HG02623 (cell line): ENCODE measurements around the gene MAP3K4.

Experiments
- ATAC-seq: cut with Tn5 transposase; IDR thresholded peaks from one replicate; pipeline ENCODE4 v1.9.1; 2021; ENCODE audit warnings: moderate library complexity; ENCODE audit not compliant: unreplicated experiment

Gene MAP3K4

DNA sequence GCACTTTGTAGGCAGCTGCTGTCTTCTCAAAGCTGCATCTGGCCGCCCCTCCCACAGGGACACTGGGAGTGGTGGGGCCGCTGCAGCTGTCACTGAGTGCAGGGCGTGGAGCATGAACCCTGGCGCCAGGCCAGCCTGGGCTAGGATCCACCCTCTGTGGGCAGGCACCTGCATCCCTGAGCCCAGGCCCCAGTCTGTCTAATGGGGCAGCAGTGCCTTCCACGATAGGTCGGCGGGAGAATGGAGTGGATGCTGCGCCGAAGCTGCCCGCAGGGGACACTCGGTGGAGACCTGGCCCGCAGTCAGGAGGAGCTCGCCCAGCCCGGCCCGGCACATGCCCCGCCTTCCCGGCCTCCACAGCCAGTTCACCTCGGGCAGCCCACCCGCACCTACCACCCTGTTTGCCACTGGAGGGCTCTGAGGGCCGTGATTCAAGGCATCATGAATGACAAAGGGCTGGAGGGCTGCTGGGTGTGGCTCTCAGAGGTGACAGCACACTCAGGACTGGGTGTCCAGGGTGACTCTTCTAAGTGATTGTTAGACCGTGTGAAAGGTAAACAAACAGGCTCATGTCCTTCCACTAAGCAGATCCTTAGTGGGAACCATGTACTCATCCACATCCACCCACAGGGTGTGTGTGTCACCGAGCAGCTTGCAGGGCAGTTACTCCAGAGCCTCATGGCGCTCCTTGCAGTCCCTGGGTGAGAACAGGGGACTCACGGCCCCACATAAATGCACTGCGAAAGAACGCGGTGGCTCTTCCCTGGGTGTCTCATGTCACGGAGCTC, 148.4 kb downstream of the MAP3K4 start:
- ATAC-seq, result no peak

DNA sequence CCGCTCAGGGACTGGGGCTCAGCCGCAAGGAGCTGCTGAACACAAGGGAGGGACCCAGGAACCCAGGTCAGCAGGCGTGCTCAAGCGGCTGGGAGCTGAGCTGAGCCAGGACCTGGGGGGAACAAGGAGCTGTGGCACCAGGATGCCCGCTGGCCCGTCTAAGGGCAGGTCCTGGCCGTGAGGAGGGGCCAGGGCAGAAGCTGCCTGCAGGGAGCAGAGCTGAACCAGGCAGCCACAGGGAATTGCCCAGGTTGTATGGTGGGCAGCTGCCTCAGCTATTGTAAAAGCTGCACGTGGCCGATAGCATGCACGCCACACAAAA, 148.9 kb downstream of the MAP3K4 start:
- ATAC-seq, result no peak

DNA sequence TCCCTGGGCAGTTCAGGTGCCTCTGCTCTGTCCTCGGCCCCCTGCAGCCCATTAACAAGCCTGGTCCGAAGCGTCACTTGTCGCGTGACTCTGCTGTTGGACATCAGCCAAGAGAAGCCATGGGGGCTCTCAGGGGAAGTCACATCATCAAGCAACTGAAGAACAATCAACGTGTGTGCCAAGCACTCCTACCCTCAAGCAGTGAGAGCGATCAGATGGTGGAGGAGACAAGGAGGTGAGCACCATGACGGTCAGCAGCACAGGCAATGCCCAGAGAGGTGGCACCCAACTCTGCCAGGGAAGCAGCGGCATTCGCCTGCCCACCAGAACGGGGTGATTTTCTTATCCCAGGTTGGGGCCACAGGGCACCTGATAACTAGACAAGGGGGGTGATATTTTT, 149.6 kb downstream of the MAP3K4 start:
- no peak for ATAC-seq

DNA sequence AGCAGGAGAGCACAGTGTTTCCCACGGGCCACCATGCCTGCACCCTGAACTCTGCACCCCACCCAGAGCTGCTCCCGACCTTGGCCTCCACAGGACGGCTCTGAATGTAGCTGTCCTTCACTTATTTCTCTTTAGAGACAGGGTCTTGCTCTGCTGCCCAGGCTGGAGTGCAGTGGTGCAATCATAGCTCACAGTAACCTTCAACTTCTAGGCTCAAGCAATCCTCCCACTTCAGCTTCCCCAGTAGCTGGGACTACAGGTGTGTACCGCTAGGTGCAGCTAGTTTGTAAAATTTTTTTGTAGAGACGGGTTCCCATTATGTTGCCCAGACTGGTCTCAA, 151.4 kb downstream of the MAP3K4 start:
- ATAC-seq, result no peak

DNA sequence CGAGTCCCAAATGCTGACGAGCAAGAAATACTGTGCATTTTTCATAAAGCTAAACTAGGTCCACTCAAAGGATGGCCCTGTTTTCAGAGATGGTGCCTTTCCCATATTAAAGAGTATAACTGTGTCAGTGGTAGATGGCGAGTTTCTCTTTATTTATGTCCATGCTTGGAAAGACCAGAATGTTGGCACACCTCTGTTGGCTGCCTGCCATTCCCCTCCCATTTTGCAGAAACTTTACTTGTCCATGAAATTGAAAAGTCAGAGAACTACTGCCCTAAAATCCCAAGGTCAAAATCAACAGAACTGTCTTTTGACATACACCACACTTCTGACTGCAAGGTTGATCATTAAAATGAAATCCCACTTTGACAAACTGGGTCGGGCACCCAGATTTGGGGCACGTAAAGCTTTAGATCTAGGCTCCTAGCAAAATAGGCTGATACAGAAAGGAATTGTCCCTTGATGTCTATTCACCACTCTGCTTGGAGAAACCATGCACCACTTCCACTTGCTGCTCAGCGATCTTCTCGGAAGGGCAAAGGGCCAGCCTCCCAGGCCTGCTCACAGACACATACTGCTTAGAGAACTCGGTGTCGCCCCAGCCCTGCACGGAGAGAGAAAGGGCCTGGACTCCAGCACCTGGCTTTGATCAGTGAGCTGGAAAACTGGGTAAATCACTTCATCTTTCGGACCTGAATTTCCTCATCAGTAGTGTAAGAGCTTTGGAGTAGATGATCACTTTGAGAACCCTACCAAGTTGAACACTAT, 152.3 kb downstream of the MAP3K4 start:
- no peak for ATAC-seq

DNA sequence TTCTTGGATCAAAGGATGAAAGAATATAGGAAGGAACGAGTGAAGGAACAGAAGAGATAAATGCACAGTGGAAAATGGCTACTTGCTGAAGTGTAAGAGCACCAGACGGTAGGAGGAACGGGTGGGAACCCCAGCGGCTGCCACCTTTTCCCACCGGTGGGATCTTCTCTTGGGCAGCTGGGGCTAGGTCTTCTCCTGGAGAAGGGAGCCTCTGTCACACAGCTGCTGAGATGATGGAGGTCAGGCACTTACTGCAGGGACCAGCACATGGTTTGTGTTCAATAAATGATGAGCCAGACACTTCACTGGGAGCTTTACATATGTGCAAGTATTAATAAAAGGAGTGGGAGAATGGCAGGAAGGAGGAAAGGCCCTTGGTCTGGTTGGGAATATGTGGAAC, 158.6 kb downstream of the MAP3K4 start:
- no peak for ATAC-seq

DNA sequence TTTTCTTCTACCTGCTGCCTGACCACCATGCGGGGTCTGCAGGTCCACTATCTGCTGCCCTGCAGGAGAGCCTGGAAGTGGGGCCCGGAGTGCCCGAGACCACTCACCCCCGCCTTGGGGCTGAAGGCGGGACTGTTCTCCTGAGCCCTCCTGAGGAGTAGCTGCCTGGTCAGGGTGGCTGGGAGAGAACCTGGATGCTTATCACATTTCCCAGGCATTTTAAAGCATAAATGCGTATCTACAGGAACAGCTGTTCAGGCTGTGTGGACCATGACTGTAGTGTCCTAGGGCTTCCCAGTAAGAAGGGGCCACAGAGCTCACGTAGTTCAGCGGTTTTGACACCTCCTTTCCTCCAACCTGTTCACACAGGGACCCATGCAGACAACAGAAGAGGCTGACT, 159.0 kb downstream of the MAP3K4 start:
- ATAC-seq, result no peak

DNA sequence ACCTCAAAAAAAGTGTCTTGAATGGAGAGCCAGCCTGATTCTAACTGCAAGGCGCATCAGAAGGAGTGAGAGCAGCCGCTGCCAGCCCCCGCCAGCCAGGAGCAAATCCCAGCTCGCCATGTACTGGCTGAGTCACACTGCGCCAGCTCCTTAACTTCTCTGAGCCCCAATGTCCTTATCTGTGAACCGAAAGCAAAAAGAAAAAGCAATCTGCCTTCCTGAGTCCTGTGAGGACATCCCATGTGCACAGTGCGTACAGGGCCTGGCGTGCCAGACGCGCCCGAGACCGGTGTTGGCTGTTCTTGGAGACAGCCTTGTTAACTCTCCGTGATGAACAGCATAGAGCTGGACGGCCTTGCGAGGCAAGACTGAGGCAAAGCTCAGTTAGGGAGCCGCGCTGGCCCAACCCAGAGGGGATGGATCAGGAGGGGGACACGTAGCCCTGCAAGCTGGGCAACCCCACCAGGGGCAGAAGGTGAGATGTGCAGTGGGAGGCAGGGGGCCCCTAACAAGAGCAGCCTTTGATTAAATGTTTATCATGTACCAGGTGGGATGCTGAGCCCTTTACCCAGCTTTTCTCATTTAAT, 159.6 kb downstream of the MAP3K4 start:
- ATAC-seq, result no peak

DNA sequence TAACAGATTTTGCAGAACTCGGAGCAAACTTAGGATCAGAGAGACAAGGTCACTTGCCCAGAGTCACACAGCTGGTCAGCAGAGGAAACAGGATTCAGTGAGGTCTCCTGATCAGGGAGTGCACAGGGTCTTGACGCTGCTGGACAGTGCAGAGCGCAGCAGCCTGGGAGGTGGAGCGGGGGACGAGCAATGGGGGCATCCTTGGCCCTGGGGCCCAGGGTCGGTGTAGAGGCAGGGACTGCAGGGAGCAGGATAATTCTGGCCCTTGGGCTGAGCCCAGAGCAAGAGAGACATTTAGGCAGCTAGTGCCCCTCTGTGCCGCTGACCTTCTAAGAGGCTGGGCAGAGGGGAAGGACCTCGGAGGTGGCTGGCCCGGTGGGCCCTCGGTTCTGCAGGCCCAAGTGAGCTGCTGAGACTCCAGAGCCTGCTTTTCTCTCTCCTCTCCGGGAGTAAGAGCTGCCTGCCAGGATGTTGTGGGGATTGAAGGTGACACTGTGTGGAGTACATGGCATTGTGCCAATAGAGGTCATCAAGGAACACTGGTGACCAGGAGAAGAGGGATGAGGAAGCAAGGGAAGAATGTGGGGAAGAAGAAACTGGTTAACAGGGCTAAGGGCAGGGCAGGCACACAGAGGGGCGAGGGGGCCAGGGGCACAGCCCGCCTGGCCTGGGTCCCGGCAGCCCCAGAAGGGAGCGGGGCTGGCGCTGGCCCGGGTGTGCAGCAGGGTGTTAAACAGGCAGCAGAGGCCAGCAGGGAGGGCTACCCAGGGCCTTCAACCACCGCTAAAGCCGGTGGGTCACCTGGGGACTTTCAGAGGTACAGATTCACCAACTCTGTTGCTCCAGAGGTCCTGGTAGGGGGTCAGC, 160.3 kb downstream of the MAP3K4 start:
- no peak for ATAC-seq

DNA sequence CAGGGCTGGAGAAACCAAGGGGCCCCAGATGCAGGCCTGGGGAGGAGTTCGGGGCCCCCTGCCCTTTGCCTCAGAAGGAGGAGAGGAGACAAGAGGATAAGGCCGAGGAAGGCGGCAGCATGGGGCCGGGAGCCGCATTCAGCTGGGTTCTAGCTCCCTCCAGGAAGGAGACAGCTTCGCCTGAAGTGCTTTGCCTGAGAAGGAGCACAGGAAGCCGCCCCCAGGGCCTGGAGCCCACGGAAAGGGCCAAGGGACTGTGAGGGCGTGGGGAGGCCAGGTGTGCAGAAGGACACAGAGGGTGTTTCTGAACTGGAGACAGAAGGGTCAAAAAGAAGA, 160.9 kb downstream of the MAP3K4 start:
- no peak for ATAC-seq

DNA sequence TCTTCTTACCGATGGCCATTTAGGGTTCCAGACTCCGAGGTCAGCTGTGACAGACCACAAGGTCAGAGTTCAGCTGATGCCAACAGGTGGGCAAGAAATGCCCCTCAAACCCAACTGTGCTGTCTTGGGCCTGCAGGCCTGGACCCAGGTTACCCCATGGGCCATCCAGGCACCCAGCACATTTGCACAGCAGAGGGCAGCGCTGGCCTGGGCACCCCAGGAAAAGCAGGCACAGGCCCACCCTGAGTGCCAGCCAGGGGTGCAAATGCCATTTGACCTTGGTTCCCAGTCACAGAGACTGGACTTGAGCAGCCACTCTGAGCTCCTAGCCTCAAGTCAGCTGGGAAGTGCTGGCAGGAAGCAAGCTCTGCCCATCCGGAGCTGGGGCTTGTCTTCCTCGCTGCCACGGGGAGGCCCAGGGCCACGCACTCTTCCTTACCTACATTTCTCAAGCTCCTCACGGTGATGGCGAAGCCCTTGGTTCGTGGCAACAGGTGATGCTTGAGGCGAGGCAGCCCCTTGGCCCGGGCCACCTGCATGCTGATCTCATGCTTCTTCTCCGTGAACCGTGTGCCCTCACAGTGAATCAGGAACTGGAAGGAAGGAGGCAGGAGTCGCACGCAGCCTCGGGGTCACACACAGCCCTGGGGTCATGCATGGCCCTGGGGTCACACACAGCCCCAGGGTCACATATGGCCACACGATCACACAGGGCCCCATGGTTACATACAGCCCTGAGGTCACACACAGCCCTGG, 161.5 kb downstream of the MAP3K4 start:
- ATAC-seq, result no peak

DNA sequence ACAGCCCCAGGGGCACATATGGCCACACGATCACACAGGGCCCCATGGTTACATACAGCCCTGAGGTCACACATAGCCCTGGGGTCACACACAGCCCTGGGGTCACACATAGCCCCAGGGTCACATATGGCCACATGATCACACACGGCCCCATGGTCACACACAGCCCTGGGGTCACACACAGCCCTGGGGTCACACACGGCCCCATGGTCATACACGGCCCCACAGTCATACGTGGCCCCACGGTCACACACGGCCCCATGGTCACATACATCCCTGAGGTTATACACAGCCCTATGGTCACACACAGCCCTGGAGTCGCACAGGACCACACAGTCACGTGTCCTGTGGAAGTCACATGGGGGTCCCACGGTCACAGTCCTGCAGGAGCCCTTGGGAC, 162.2 kb downstream of the MAP3K4 start:
- no peak for ATAC-seq

DNA sequence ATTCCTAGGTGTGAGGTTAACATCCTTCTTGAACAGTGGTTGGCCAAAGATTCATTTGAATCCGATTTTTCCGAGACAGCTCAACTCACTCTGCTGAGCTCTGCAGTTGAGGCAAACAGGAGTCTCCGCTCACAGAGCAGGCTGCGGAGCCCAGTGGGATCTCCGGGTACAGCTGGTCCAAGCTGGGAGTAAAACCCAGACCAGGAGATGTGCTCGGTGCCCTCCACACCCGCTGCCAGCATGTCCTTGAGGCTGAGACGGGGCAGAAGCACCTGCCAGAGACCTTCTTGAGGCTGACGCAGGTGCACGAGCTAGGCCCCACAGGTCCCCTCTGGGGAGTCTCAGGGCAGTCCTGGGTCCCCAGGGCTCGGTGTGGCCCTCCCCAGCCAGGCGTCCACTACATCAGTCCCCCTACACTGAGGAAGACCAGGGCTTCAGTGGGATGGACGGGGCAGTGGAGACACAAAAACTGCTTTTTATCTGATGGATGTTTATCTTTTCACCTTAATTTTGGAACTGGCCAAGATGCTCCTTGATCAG, 163.3 kb downstream of the MAP3K4 start:
- ATAC-seq, result no peak

DNA sequence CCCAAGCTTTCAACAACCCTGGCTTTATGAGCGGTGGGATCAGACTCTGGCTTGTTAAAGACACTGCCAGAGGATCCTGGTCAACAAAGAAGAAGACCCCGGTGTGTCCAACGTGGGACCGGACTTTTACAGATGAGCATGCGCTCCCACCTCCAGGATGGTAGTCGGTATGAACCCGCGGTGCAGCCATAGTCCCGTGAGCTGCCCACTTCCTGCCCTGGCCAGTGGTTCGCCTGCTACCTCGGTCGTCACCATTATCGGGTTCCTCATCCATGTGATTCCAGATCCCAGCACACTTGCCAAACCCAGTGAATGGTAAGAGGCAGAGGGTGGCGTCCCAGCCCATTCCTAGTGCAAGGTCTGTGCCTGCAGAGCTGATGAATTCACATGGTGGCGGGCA, 169.6 kb downstream of the MAP3K4 start:
- no peak for ATAC-seq

DNA sequence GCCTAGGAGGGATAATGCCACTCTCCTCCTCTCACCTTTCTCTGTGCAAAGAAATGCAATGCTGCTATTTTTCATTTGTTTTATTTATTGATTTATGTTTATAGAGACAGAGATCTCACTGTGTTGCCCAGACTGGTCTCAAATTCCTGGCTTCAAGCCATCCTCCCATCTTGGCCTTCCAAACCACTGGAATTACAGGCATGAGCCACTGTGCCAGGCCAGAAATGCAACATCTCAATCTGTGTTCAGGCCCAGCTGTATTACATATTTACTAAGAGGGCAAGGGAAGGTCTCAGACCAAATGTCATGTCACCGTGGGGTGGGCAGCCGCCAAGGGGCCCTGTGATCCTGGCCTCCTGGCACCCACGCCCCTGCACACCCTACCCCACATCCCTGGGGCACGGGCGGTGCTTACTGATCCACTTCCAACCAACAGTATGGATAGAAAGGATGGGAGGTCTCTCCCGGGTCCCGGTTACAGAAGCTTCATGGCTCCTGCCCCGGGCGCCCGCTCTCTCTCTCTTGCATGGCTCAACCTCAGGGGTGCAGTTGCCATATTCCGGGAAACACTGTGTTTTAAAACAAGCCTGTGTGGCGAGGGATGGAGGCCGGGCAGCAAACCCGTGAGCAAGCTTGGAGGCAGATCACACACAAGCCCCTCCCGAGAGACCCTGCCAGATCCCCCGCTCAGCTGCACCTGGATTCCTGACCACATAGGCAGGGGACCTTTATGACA, 170.5 kb downstream of the MAP3K4 start:
- no peak for ATAC-seq

DNA sequence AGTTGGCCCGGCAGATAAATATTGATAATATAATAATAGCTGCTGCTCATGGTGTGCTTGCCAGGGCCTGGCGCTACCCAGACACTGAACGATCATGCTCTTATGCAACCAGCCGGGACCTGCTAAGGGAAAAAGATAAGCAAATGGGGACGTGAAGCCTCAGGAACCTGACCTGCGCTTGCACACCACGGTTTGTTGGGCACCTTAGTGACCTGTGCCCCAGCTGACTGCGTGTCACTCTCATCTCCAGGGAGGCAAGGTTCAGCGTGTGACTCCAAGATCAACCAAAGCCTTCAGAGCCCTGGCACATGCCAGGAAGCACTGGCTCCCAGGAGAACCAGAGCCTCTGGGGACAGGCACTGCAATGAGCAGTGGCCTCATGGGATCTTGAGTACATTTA, 171.2 kb downstream of the MAP3K4 start:
- no peak for ATAC-seq

DNA sequence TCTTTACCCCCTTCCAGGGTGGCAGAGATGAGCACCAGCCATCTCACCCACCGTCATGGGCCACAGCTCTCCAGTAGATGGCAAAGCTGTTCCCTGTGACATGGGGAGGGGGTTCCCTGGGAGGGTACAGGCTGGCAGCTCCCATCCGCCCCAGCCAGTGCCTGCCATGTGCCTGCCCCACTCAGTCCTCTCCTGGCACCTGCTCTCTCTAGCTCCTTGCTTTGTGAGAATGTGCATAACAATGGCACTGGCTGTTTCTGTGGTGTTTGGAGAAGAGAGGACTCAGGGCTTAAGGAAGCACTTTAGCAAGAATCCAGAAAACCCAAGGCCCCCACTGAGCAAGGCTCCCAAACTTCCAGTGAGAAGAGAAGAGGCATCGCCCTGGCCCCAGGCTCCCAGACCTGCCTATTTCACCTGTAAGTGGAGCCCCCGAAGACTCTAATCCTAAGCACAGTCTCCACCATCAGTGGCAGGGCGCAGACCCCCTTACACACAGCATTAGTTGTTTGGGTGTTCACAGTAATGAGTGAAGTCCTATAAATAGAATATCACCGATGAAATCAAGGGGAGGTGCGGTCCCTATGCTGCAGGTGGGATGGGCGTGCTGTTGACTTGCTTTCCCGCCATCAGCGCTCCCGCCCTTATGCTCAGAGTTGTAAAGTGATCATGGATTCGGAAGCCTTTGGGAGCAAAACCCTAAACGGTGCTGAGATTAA, 172.1 kb downstream of the MAP3K4 start:
- ATAC-seq, result no peak

DNA sequence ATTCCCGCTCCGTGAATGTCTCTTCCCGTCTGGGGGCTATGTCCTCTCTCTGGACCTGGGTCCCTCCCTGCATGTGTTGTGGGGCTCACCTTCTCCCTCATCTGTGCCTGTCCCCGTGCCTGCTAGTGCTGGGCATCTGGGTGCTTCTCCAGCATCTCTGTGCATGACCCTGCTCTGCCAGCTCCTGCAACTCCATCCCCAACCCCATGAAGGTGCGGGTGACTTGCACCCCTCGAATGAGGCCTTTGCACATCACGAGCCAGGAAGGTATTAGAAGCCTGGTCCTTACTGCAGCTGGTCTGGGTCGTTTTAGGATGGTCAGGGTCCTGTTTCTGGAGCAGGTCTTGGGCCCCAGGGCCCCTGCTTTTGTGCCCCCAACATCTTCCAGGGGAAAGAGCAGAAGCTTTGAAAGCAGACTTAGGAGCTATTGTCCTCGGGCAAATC, 172.6 kb downstream of the MAP3K4 start:
- ATAC-seq, result no peak

DNA sequence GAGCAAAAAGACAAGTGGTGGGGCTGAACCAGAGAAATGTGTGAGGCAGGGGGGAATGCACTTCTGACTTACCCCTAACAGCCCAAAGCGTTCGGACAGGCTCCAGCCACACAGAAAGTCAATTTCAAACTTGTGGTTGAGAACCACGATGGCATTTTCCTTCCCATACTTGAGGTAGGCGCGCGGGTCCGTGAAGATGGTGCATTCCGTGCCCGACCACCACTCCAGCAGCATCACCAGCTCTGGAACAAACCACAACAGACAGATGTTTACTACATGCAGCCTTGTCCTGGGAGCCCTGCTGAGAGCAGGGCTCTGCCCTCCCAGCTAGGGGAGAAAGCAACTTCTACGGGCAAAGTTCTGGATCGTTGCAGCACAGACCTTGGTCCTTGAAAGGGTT, 174.6 kb downstream of the MAP3K4 start:
- ATAC-seq, result no peak
